SH-SY5Y (cell line): ENCODE measurements around the gene SIK3.

Source experiments
- GATA2 ChIP-seq: IDR thresholded peaks from 2 replicates; pipeline ENCODE4 v1.6.1; 2011; ENCODE audit warnings: mild to moderate bottlenecking, low read depth, low read length
- GATA3 ChIP-seq: IDR thresholded peaks from 2 replicates; pipeline ENCODE4 v1.6.1; 2011; ENCODE audit warnings: low read depth, mild to moderate bottlenecking, low read length, moderate library complexity

DNA sequence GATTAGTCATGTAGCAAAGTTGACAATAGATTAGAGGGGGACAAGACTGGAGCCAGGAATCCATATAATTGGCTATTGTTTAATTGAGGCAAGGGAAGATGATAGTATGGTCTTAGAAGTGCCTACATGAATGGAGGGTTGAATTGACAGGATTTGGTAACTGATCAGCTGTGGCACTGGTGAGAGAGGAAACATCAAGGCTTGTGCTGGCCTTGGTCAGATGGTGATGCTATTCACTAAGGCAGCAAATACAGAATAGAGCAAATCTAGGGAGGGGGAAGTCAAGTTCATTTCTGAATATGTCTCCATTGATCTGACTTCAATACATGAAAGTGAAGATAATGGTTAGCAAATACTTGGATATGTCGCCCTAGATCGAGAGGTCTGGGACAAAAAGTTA lies 206.5 kb downstream of the SIK3 start:
- no peak for TF ChIP-seq GATA3
- TF ChIP-seq GATA2 = no peak
